SU-DHL-6 (cell line): ENCODE data around the gene CAPN14.

Experiments
- CTCF ChIP-seq: fragments of 200-600 bp; sonication (generic); IDR thresholded peaks from one replicate; pipeline ENCODE4 v1.5.1; 2017; ENCODE audit warnings: antibody characterized with exemption, mild to moderate bottlenecking, low read length, moderate library complexity; ENCODE audit not compliant: insufficient read depth, poor library complexity, severe bottlenecking
- EZH2phosphoT487 ChIP-seq: fragments of 200-600 bp; sonication (generic), shearing (Covaris generic); conservative IDR thresholded peaks from 2 replicates; pipeline ENCODE4 v1.6.1; 2018; ENCODE audit warnings: mild to moderate bottlenecking, antibody characterized with exemption, low read length, moderate library complexity, mixed read lengths

- TF ChIP-seq CTCF, result no peak
- TF ChIP-seq EZH2phosphoT487, result no peak
Observed at GRCh38 chr2:31147645-31148044, 69.7 kb downstream of the CAPN14 start.
